SJCRH30 (cell line): Measurements from ENCODE around the gene SDC3. TPM values are rescaled to one million over a fixed set of nuclear protein-coding genes. Genes with fewer than 3 reads are reported as not detected.

Source experiments
- DNase-seq, 2 experiments: peaks; one replicate each; pipeline ENCODE4 v3.0.0-alpha.2; 2015 to 2020
- H3K27ac ChIP-seq: fragments of 250-450 bp; sonication (Bioruptor Pico); 2 replicates; pipeline ENCODE4 v1.5.1; 2020; ENCODE audit warnings: mild to moderate bottlenecking, moderate library complexity
- H3K27me3 ChIP-seq: fragments of 250-450 bp; sonication (Bioruptor Pico); 2 replicates; pipeline ENCODE4 v1.5.1; 2020; ENCODE audit warnings: mild to moderate bottlenecking, moderate library complexity
- H3K36me3 ChIP-seq: fragments of 250-450 bp; sonication (Bioruptor Pico); 2 replicates; pipeline ENCODE4 v1.5.1; 2020; ENCODE audit warnings: mild to moderate bottlenecking, moderate library complexity
- H3K4me1 ChIP-seq: fragments of 250-450 bp; sonication (Bioruptor Pico); 2 replicates; pipeline ENCODE4 v1.5.1; 2020; ENCODE audit warnings: mild to moderate bottlenecking, moderate library complexity
- H3K4me3 ChIP-seq: fragments of 250-450 bp; sonication (Bioruptor Pico); 2 replicates; pipeline ENCODE4 v1.5.1; 2020; ENCODE audit warnings: mild to moderate bottlenecking, moderate library complexity
- H3K9me3 ChIP-seq: fragments of 250-450 bp; sonication (Bioruptor Pico); replicated peaks from 2 replicates; pipeline ENCODE4 v1.5.1; 2020; ENCODE audit warnings: mild to moderate bottlenecking, moderate library complexity
- total RNA-seq: library from RNA; depleted of rRNA; stranded (reverse); fragments of >200 nt; shearing (Covaris generic); gene quantifications from 2 replicates; pipeline ENCODE4 v1.2.3, GENCODE V29; 2014

Gene SDC3
- total RNA-seq, 1 experiment from 2014 or later = 201 TPM

GRCh38 chr1:30904191-30904961 is 4.2 kb downstream of the SDC3 start:
- Histone ChIP-seq H3K4me1 (peaks cover 25% of the 10 kb centered on the region), H3K9me3 (no peaks in the 10 kb centered on the region), H3K36me3 (0 out of 2 replicates have a peak, but pooled peaks cover 3% of the 10 kb centered on the region), H3K27me3 (no peaks in the 10 kb centered on the region), H3K4me3 (no peak overlapping the region), H3K27ac (no peak overlapping the region)
- DNase-seq = no peak

GRCh38 chr1:30903343-30904034 is 5.1 kb downstream of the SDC3 start:
- Histone ChIP-seq H3K9me3 (no peaks in the 10 kb centered on the region), H3K4me3 (no peak overlapping the region), H3K36me3 (0 out of 2 replicates have a peak, but pooled peaks cover 3% of the 10 kb centered on the region), H3K4me1 (peaks cover 25% of the 10 kb centered on the region), H3K27ac (no peak overlapping the region), H3K27me3 (no peaks in the 10 kb centered on the region)
- no peak for DNase-seq

GRCh38 chr1:30902593-30903290 is 5.8 kb downstream of the SDC3 start:
- H3K27ac ChIP-seq = no peak overlapping the region
- no peaks in the 10 kb centered on the region for H3K27me3 ChIP-seq
- DNase-seq = no peak
- 0 out of 2 replicates have a peak, but pooled peaks cover 3% of the 10 kb centered on the region for H3K36me3 ChIP-seq
- peaks cover 25% of the 10 kb centered on the region for H3K4me1 ChIP-seq
- H3K9me3 ChIP-seq = no peaks in the 10 kb centered on the region
- no peak overlapping the region for H3K4me3 ChIP-seq

GRCh38 chr1:30901798-30902581 is 6.6 kb downstream of the SDC3 start:
- H3K27me3 ChIP-seq = no peaks in the 10 kb centered on the region
- H3K4me1 ChIP-seq = peaks cover 25% of the 10 kb centered on the region
- H3K4me3 ChIP-seq = no peak overlapping the region
- H3K9me3 ChIP-seq = no peaks in the 10 kb centered on the region
- 0 out of 2 replicates have a peak, but pooled peaks cover 3% of the 10 kb centered on the region for H3K36me3 ChIP-seq
- no peak for DNase-seq
- H3K27ac ChIP-seq = no peak overlapping the region

- peaks cover 29% of the 10 kb centered on the region for H3K4me1 ChIP-seq
- no peak for DNase-seq
- H3K27ac ChIP-seq = no peak overlapping the region
- H3K4me3 ChIP-seq = no peak overlapping the region
- H3K36me3 ChIP-seq = peaks cover 5% of the 10 kb centered on the region; the same call in 1 of the 2 replicates
- H3K27me3 ChIP-seq = no peaks in the 10 kb centered on the region
- no peaks in the 10 kb centered on the region for H3K9me3 ChIP-seq
Observed at GRCh38 chr1:30900931-30901560, 7.5 kb downstream of the SDC3 start.

- no peak for DNase-seq
- Histone ChIP-seq H3K36me3 (peaks cover 7% of the 10 kb centered on the region; the same call in 1 of the 2 replicates), H3K27me3 (no peaks in the 10 kb centered on the region), H3K9me3 (no peaks in the 10 kb centered on the region), H3K4me3 (no peak overlapping the region), H3K27ac (no peak overlapping the region), H3K4me1 (peaks cover 30% of the 10 kb centered on the region)
Observed at GRCh38 chr1:30900486-30900885, 8.1 kb downstream of the SDC3 start.

- no peaks in the 10 kb centered on the region for H3K27me3 ChIP-seq
- no peak overlapping the region; the same call in 1 of the 2 replicates for H3K27ac ChIP-seq
- H3K4me3 ChIP-seq = no peak overlapping the region
- peaks cover 7% of the 10 kb centered on the region; the same call in 1 of the 2 replicates for H3K36me3 ChIP-seq
- no peaks in the 10 kb centered on the region for H3K9me3 ChIP-seq
- DNase-seq = peak in 1 of 2 experiments; percentile 75
- peaks cover 28% of the 10 kb centered on the region for H3K4me1 ChIP-seq
Observed at GRCh38 chr1:30899577-30900389, 8.8 kb downstream of the SDC3 start.

- no peak for DNase-seq
- no peak overlapping the region for H3K27ac ChIP-seq
- H3K9me3 ChIP-seq = no peaks in the 10 kb centered on the region
- H3K36me3 ChIP-seq = peaks cover 4% of the 10 kb centered on the region; the same call in 1 of the 2 replicates
- peaks cover 30% of the 10 kb centered on the region for H3K4me1 ChIP-seq
- H3K27me3 ChIP-seq = no peaks in the 10 kb centered on the region
- H3K4me3 ChIP-seq = no peak overlapping the region
Observed at GRCh38 chr1:30898031-30898815, 10.3 kb downstream of the SDC3 start.

- no peak for DNase-seq
- Histone ChIP-seq H3K27ac (no peak overlapping the region), H3K27me3 (no peaks in the 10 kb centered on the region)
Observed at GRCh38 chr1:30896905-30897304, 11.7 kb downstream of the SDC3 start.

GRCh38 chr1:30895944-30896660 is 12.5 kb downstream of the SDC3 start:
- DNase-seq = peak in 1 of 2 experiments; percentile 50
- peak overlapping the region; percentile 42; the same call in 1 of the 2 replicates for H3K27ac ChIP-seq
- H3K27me3 ChIP-seq = no peaks in the 10 kb centered on the region
- H3K4me1 ChIP-seq = peaks cover 28% of the 10 kb centered on the region
- H3K9me3 ChIP-seq = no peaks in the 10 kb centered on the region
- peaks cover 4% of the 10 kb centered on the region; the same call in 1 of the 2 replicates for H3K36me3 ChIP-seq
- H3K4me3 ChIP-seq = no peak overlapping the region

More at GRCh38 chr1:30896905-30897304, 11.7 kb downstream of the SDC3 start:
- H3K9me3 ChIP-seq = no peaks in the 10 kb centered on the region
- no peak overlapping the region for H3K4me3 ChIP-seq
- H3K4me1 ChIP-seq = peaks cover 28% of the 10 kb centered on the region
- peaks cover 4% of the 10 kb centered on the region; the same call in 1 of the 2 replicates for H3K36me3 ChIP-seq

GRCh38 chr1:30895382-30895943 is 13.1 kb downstream of the SDC3 start:
- Histone ChIP-seq H3K4me3 (no peak overlapping the region), H3K4me1 (peaks cover 28% of the 10 kb centered on the region), H3K27ac (no peak overlapping the region), H3K36me3 (peaks cover 4% of the 10 kb centered on the region; the same call in 1 of the 2 replicates), H3K27me3 (no peaks in the 10 kb centered on the region), H3K9me3 (no peaks in the 10 kb centered on the region)
- no peak for DNase-seq
